GM21526 (cell line): Measurements from ENCODE around the gene SLC9C2.
"Not testable (repeated sequence)": the region's sequence is repeated elsewhere in the genome, so short reads cannot be mapped to it uniquely, and the experiment has no call there.

Source experiments
- ATAC-seq: cut with Tn5 transposase; IDR thresholded peaks from one replicate; pipeline ENCODE4 v1.9.1; 2021; ENCODE audit warnings: moderate library complexity; ENCODE audit not compliant: unreplicated experiment, low FRiP score

Gene SLC9C2

DNA sequence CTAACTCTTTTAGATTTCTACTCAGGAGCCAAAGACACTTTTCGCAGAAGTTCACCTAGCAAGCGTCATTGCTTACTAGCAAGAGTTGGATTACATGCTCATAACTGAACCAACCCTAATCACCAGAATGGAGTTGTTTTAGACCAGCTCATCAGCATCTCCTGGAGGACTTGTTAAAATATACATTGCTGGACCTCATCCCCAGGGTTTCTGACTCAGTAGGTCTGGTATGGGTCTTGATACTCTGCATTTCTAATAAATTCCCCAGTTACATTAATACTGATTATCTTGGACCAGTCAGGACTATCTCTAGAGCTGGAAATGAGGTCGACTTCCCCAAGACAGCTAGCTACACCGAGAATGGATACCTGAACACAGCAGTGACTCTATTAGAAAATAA, 135.4 kb downstream of the SLC9C2 start:
- no peak for ATAC-seq

DNA sequence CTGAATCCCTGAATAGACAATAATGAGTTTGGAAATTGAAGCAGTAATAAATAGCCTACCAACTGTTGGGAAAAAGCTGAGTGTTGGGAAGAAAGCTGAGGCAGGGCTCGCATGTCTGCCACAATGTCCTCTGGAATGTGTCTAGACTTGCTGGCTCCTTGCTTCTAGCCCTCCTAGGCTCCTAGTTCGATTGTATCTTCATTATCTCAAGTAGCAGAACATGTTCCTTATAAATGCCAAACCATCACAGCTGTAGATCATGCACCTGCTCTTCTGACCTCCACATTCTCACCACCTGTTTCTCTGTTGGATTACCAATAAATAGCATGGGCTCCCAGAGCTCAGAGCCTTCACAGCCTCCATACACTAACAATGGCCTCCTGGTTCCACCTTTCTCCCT, 138.7 kb downstream of the SLC9C2 start:
- not testable (repeated sequence) for ATAC-seq

GRCh38 chr1:173462666-173463065, 140.2 kb downstream of the SLC9C2 start:
- ATAC-seq: not testable (repeated sequence)

DNA sequence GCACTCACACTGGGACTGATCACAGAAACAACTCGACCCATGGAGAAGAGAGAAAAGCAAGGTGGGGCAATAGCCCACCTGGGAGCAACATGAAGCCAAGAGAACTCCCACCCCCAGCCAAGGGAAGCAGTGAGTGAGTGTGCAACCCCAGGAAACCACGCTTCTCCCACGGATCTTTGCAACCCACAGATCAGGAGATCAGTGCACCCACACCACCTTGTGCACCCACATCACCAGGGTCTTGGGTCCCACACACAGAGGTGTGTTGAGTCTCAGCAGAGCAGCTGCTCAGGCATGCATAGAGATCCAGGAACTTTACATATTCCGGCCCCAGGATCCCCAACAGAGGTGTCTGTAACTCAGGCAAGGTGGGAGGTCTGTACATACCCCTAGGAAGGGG, 143.0 kb downstream of the SLC9C2 start:
- ATAC-seq: no peak

GRCh38 chr1:173454966-173455524, 147.8 kb downstream of the SLC9C2 start:
- no peak for ATAC-seq

- ATAC-seq: no peak
Observed at GRCh38 chr1:173453982-173454381, 148.9 kb downstream of the SLC9C2 start.

GRCh38 chr1:173451981-173452380, 150.9 kb downstream of the SLC9C2 start:
- no peak for ATAC-seq
